Activated naive CD8-positive, alpha-beta T cell treated with anti-CD3 and anti-CD28 coated beads, Interleukin-2, amount 50 U/mL, for 16 hours (primary cell): ENCODE measurements around the gene STK24.
"Not testable (repeated sequence)": the region's sequence is repeated elsewhere in the genome, so short reads cannot be mapped to it uniquely, and the experiment has no call there.

Source experiments
- DNase-seq: peaks from one replicate; pipeline ENCODE4 v3.0.0-alpha.2; 2020; ENCODE audit warnings: low read depth, low spot score

Gene STK24

DNA sequence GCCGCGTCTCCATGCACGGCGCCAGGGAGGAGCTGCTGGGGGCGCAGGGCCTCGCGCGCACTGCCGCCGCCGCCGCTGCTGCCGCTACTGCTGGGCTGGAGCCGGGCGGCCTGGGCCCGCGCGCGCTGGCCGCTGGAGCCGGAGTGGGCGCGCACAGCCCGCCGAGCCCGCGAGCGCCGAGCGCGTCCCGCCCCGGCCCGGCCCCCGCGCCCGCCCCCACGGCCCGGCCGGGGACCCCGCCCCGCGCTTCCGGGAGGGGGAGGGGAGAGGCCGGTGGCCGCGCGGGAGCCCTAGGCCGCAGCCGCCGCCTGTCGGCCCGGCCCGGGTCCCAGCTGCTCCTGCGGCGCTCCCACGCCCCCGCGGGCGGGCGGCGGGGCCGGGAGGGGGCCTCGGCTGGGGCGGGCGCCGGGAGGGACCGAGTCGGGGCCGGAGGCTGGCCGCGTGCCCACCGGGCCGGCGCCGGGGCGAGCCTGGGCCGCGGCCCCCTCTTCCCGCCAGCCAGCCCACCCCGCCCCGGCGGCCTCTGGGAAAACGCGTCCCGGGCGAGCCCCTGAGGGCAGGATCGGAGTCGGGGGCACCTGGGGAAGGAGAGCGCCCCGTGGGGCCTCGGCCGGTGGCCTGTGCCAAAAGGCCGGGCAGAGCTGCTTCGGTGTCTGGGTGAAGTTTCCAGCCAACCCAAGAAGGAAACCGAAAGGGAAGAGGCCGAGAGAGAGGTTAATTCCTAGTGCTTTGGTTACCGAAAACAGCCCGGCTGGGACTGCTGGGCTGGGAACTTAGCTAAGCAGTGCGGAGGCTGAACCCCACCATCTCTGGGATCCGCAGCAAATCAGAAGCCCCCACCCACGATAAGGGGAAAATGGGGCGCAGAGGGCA lies at the start of gene STK24:
TSS of gene STK24 (minus strand) at position 145 of the 873 bp plus-strand sequence. CDS start 321 bp downstream, outside the sequence.
- peak; percentile 14 for DNase-seq

- no peak for DNase-seq
Measured at GRCh38 chr13:98626298-98626935, 49.5 kb upstream of the STK24 start.

DNA sequence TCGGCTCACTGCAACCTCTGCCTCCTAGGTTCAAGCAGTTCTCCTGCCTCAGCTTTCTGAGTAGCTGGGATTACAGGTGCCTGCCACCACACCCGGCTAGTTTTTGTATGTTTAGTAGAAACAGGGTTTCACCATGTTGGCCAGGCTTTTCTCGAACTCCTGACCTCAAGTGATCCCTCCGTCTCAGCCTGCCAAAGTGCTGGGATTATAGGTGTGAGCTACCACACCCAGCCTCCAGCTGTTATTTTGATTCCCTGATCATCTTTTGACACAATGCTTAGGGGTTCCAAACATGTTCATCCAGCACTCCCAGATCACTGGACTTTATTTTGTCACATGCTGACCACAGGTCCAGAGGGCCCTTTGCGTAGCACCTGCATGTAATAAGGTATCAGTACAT lies 47.7 kb upstream of the STK24 start:
- not testable (repeated sequence) for DNase-seq

- DNase-seq = no peak
Measured at GRCh38 chr13:98622931-98623331, 46.0 kb upstream of the STK24 start.

- no peak for DNase-seq
Measured at GRCh38 chr13:98619556-98619955, 42.6 kb upstream of the STK24 start.

DNA sequence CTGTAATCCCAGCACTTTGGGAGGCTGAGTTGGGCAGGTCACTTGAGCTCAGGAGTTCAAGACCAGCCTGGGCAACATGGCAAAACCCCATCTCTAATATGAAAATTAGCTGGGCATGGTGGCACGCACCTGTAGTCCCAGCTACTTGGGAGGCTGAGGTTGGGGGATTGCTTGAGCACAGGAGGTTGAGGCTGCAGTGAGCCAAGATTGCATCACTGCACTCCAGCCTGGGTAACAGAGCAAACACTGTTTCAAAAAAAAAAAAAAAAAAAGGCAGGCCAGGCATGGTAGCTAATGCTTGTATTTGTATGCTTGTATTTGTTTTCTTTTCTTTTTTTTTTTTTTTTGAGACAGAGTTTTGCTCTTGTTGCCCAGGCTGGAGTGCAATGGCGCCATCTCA lies 38.7 kb upstream of the STK24 start:
- not testable (repeated sequence) for DNase-seq

DNA sequence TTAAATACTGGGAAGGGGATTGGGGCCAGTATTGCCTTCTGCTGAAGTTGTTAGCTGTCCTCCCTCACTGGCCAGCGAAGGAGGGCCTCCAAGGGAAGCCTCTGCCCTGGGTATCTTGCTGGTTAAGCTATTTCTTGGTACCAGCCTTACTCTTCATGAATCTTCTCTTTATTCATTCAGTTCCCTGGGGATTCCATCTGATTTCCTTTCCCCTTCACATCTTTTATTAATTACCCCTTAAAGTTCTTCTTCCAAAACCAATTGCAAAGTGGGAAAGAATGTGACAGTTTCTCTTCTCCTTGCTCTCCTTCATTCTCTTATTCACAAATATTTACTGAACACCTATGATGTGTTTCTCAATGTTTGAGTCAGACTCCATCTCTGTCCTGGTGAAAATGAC lies 36.7 kb upstream of the STK24 start:
- no peak for DNase-seq

DNA sequence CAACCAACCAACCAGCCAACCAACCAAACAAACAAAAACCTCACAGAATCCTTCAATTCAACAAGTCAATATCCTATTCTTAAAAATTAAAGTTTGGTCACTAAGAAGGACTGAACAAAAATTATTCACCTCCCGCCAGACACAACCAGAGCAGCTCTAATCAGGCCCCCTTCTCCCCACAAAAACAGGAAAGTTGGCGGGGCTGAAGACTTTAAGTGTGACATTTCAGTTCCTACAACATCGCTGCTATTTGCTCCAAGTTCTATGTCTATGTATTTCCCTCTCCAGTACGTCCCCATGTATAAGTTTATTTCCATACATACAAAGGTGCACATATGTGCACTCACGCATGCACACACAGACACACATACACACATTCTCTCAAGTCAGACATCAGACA lies 32.8 kb upstream of the STK24 start:
- DNase-seq = no peak

- DNase-seq = no peak
Measured at GRCh38 chr13:98606296-98606695, 29.4 kb upstream of the STK24 start.

DNA sequence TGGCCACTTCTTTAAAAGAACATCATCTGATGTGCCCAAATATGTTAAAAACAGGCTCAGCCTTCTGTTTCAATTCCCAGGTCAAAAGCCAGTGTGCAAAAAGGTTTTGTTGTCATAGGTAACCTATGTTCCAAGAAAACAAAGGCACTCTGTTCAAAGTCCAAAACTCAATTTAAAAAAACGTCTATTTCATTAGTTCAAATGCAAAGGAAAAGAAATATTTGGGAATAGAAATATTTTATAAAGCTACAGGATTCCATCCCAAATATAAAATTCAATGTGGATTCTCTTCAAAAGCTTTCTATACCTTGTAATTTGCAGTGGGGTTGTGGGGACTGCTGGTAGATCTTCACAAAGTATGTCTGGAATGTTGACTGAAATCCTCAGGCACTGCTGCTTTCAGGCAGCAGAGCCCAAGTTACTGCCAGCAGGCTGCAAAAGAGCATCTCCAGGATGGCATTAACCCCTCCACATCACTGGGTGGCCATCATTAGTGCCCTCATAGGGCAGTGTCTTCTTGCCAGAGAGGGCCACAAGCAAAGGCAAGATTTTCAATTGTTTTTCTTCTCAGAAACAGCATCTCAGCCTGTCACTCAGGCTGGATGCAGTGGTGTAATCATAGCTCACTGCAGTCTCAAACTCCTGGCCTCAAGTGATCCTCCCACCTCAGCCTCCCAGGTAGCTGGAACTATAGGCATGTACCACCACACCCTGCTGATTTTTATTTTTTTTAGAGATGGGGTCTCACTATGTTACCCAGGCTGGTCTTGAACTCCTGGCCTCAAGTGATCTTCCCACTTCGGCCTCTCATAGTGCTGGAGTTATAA lies 22.8 kb upstream of the STK24 start:
- no peak for DNase-seq

- no peak for DNase-seq
Measured at GRCh38 chr13:98598043-98598442, 21.1 kb upstream of the STK24 start.

- no peak for DNase-seq
Measured at GRCh38 chr13:98595134-98595533, 18.2 kb upstream of the STK24 start.

DNA sequence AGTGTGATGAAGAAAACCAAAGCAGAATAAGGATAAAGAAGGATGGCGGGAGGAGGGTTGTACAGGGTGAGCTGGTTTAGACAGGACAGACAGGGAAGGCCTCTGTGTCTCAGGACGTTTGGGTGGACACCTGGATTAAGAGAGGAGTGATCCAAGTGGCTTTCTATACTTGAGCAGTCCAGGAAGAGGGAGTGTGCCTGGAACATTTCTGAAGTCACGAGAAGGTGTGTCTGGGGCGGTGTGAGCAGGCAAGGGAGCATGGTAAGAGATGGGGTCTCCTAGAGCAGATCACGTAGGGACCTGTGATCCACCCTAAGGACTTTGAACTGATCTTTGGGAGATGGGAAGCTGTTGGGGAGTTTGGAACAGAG lies 15.4 kb upstream of the STK24 start:
- no peak for DNase-seq

GRCh38 chr13:98591721-98592361 lies 14.9 kb upstream of the STK24 start:
- no peak for DNase-seq

- DNase-seq = not testable (repeated sequence)
Measured at GRCh38 chr13:98590471-98590870, 13.6 kb upstream of the STK24 start.

GRCh38 chr13:98589516-98589915 lies 12.6 kb upstream of the STK24 start:
- DNase-seq = not testable (repeated sequence)

- DNase-seq = no peak
Measured at GRCh38 chr13:98586400-98587345, 9.8 kb upstream of the STK24 start.

GRCh38 chr13:98585946-98586345 lies 9.0 kb upstream of the STK24 start:
- DNase-seq = no peak

GRCh38 chr13:98585398-98585754 lies 8.5 kb upstream of the STK24 start:
- DNase-seq = no peak

DNA sequence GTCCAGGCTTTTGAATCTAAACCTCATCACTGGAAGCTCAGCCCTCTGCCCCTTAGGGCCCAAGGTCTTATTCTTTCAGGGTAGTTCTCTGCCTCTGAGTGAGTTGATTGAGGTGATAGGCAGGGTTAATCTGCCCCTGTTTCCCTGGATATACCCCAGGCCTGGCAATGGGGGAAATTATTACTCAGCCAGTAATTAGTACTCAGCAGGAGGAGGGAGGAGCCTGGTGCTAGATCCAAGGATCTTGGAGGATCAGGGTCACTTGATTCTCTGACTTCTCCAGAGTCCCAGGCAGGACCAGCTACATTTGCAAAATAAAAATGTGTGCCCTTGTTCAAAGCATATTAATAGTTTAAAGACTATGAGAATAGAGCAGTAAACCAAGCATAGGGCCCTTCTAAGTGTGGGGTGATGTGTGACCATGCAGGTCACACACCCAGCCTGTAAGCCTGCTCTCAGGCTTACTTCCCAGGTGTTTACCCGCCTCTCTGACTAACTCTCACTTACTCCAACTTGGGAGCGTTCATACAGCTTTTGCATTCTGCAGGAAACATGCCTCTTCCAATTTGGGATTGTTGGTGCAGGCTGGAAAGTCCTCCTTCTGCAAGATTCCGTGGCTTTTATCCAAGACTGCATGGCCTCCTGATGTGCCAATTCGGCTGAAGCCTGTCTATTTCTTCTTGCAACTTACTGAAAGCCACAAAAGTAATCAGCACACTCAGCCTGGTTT lies 7.9 kb upstream of the STK24 start:
- DNase-seq = no peak
